ENCODE data around the gene PCAT6. TPM values are rescaled to one million over a fixed set of nuclear protein-coding genes. Genes with fewer than 3 reads are reported as not detected.
"Not testable (repeated sequence)": the region's sequence is repeated elsewhere in the genome, so short reads cannot be mapped to it uniquely, and the experiment has no call there.

The PCAT6 gene
- total RNA-seq: 0.26 and 0.28 TPM in 2 replicates

DNA sequence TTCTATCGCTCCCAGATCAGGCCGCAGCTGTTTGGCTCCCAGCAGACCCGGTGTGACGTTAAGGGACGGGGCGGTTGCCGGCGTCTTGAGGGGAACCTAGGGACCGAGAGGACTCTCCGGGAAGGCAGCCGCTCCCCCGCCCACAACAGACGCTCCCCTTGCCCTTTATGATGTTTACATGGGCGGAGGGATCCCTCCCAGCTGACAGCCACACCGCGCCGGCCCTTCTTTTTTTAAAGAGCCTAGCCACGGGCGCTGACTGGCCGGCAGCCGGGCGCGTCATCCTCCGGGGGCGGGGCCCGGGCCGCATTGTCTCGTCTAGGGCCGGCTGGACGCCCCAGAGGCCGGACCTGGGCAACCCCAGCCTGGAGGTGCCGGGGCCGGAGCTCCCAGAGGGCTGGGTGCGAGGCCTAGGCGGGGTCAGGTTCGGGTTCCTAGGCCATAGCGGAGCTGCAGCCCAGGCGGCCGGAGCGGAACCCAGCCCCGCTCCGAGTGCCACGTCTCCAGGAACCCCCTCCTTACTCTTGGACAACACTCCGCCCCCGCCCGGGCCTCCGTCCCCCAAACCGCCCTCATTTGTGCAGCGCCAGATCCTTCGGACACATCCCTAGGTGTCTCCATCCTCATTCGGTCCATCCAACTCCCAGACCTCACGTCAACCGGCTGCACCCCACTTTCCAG is at the start of gene PCAT6:
Gene PCAT6 (plus strand): TSS at position 340 of the 681 bp plus-strand sequence.
- peak; percentile 85 for DNase-seq (ENCODE audit: low read depth, low spot score)

DNA sequence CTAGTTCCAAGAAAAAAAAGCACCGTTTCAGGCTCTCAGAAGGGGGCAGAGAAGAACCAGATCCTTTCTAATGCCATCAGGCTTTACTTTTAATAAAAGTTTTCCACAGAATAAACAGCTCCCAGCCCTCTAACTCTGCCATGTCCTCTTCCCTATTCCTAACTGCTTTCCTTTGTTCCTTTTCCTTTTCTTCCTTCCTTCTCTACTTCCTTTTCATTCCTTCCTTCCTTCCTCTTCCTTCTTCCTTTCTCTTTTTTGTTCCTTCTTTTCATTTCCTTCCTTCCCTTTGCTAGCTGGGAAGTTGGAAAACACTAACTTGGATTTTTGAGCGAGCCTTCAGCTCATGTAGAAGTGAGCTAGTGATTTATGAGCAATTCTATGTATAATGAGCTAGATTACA is 48.7 kb upstream of the PCAT6 start:
- DNase-seq (ENCODE audit: low read depth, low spot score): no peak

DNA sequence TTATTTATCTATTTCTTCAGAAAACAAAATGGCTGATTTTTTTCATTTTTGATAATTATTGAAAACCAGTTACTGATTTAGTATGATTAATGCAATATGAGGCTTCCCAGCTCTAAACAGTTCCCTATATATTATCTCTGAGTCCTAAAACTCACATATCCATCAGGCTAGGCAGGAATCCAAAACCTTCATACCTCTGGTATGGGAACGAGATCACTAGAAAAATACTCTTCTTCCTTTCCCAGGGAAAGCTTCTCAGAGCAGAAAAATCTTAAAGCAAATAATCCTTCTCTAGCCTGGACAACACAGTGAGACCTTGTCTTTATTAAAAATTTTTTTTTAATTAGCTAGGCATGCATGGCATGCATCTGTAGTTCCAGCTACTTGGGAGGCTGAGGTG is 45.0 kb upstream of the PCAT6 start:
- DNase-seq (ENCODE audit: low read depth, low spot score): no peak

DNA sequence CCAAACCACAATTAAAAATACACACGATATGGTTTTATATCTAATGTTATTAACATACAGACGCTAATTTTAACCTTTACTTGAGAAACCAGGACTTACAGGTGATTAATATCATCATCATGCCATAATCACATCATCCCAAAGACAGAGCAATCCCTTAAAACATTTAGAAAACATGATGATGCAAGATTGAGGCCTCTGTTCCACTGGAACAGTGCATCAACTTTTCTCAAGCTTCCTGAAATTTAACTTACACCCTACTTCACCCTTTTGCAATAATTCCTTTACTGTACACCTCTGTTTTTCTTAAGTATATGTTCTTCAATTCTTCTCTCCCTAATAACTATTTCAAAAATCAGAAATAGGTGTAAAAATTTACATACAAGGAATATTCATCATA is 40.6 kb upstream of the PCAT6 start:
- DNase-seq (ENCODE audit: low read depth, low spot score): no peak

DNA sequence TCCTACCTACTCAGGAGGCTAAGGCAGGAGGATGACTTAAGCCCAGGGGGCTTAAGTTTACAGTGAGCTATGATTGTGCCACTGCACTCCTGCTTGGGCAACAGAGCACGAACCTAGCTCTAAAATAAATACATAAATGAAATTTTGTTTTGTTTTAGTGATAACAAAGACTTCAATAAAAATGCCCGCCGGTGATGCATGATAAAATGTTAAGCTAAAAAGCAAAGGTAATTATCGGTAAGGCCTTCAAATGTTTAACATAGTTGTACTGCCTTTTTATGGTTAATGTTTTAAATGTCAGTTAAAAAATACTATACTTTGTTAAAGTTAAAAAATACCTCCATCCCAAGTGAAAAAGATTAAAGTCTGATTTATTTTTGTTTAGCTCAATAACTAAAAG is 29.6 kb upstream of the PCAT6 start:
- no peak for DNase-seq (ENCODE audit: low read depth, low spot score)

DNA sequence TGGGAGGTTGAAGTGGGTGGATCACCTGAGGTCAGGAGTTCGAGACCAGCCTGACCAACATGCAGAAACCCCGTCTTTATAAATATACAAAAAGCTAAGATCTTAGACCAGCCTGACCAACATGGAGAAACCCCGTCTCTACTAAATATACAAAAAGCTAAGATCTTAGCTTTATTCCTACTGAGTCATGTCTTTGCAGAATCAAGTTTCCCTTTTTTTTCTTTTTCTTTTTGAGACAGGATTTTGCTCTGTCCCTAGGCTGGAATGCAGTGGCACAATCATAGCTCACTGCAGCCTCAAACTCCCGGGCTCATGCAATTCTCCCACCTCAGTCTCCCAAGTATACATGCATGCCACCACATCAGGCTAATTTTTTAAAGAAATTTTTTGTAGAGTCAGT is 23.9 kb upstream of the PCAT6 start:
- DNase-seq (ENCODE audit: low read depth, low spot score): no peak

DNA sequence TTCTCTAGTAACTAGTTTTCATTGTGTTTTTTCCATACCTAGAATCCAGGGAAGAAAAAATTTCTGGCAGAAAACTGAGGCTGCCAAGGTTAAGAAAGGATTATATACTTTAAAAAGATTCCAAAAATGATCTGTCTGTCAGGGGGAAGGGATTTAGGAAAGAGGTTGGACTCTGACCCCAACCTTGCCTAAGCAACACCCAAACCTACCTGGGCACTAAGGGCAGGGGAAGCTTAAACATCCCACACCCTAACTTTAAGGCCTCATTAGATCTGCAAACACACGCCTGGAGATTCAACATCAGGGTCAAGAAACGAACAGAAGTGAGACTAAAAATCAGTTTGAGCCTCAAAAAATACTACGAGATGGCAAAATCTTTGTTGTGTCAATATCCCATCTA is 22.0 kb upstream of the PCAT6 start:
- no peak for DNase-seq (ENCODE audit: low read depth, low spot score)

DNA sequence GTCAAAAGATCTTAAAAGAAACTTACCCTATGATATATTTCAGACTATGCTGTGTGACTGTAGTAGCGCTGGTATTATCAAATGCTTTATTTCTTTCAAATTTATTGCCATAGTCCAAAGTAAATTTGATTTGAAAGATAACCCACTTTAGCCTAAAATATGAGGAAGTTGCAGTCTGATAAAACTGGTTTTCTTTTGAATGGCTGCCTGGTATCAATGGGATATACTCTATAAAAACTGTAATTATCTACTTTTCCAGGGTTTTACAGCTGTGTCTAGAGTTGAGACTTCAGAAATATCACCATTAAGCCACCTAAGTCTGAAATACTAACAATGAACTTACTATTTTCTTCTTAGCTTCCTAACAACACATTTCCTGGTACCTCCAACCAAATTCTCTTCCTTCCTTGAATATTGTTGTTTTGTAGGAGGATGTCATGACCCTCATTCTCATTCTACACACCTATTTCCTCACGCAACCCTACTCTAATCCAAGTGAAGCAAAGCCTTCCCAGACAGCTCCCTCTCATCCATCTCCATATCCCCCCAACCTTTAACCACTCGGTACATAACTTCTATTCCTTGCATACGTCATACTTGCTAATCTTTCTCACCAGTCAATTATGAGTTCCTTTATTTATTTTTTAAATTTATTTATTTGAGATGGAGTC is 19.5 kb upstream of the PCAT6 start:
- no peak for DNase-seq (ENCODE audit: low read depth, low spot score)

DNA sequence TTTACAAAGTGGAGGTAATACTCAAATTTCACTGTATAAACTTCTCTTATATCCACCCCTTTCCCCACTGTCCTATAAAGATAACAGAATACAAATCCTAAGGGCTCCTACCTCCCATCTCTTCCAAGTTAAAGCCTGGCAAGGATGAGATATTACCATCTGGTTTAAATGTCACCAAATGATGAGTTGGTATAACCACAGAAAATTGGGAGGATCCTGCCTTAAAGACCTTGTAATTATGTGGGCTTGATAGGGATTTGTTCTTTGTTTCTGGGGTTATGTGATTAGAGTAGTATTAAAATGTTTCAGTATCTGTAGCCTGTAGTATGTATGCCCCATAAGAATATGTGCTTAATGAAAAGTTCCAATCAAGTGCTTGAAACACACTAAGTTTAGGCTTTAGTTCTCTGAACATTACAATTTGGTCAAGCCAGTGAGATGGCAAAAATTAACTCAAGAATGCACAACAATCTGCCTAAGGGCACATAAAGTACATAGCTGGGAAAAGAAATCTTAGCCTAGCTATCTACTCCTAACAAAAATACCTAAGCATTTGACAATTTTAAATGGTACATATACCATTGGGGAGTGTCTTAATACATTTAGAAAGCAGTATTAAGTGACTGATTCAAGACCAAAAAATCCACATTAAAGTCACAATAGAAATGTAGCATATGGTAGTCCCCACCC is 16.6 kb upstream of the PCAT6 start:
- DNase-seq (ENCODE audit: low read depth, low spot score): no peak

DNA sequence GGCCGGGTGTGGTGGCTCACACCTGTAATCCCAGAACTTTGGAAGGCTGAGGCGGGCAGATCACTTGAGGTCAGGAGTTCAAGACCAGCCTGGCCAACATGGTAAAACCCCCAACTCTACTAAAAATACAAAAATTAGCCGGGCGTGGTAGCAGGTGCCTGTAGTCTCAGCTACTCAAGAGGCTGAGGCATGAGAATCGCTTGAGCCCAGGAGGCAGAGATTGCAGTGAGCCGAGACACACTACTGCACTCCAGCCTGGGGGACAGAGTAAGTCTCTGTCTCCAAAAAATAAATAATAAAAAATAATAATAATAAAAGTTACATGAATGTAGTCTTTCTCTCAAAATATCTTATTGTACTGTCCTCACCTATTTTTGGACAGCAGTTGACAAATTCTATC is 15.8 kb upstream of the PCAT6 start:
- not testable (repeated sequence) for DNase-seq (ENCODE audit: low read depth, low spot score)

DNA sequence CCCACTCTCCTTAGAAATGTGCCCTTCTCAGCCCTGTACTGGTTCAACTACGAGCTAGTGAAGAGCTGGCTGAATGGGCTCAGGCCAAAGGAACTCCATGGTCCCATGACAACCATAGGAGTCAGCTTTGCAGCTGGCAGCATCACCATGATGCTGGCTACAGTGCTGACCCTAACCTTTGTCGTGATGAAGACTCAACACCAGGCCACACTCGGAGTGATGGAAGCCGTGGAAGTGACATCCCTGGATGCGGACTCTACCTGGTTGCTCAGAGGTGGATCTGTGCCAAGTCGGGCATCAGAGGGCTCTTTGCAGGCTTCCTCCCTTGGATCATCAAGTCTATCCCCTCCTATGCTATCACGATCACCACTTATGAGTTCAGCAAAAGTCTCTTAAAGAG is 14.1 kb upstream of the PCAT6 start:
- no peak for DNase-seq (ENCODE audit: low read depth, low spot score)

DNA sequence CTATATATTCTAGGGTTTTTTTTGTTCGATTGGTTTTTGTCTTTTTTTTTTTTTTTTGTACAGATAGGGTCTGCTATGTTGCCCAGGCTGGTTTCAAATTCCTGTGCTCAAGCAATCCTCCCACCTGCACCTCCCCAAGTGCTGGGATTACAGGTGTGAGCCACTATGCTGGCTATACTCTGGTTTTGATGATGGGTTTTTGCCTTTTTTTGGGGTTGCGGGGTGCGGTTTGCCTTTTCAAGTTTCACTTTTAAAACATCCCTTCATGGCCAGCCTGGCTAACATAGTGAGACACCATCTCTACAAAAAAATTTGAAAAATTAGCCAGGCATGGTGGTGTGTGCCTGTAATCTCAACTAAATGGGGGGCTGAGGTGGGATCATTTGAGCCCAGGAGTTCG is 12.5 kb upstream of the PCAT6 start:
- DNase-seq (ENCODE audit: low read depth, low spot score): no peak

DNA sequence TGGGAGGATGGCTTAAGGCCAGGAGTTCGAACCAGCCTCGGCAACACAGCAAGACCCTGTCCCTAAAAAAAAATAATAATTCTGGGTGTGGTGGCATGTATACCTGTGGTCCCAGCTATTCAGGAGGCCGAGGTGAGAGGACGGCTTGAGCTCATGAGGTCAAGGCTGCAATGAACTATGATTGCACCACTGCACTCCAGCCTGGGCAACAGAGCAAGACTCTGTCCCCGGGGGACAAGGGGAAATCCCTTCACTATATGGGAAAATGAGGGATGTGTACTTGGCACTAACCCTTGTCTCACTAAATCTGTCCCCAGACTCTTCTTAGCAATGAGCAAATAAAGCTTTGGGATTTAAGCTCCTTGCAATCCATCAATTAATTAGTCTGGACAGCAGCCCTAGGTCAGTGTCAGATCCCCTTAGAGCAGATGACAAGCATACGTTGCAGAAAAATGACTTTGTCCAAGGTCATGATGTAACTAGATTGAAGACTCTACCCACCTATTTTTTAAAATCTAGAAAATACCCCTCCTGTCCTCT is 11.9 kb upstream of the PCAT6 start:
- DNase-seq (ENCODE audit: low read depth, low spot score): no peak

DNA sequence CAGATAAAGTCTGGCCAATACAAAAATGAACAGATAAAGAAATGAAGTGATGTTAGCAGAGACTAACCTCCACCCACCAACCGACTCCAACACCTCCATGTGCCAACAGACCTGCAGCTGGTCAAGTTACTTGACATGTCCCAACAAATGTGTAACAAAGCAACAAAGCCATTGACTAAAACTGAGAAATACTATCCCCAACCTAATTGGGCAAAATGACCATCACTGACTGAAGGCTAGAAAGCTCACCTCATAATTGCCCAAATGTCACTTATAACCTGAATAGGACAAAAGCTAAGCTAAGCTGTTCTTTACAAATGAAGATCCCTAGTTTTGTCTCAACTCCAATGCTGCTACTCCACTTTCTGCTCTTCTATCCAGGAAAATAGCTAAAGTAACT is 10.0 kb upstream of the PCAT6 start:
- DNase-seq (ENCODE audit: low read depth, low spot score): no peak

DNA sequence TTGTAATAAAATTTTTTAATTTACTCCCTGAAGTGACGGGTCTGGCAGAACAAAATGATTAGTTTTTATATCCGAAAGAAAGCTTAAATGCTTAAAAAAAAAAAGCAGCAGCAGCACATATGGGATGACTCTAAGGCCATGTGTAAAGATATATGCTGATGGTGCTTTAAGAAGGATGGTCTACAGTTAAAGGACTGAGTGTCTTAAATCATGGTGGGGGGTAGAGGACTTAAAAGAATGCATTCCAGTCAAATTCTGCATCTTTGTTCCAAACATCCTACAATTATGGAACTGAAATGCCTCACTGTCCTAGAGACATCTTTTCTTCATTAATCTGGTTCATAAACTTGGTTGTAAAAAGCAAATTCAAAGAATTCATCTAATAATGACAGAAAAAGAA is 9.6 kb upstream of the PCAT6 start:
- no peak for DNase-seq (ENCODE audit: low read depth, low spot score)

DNA sequence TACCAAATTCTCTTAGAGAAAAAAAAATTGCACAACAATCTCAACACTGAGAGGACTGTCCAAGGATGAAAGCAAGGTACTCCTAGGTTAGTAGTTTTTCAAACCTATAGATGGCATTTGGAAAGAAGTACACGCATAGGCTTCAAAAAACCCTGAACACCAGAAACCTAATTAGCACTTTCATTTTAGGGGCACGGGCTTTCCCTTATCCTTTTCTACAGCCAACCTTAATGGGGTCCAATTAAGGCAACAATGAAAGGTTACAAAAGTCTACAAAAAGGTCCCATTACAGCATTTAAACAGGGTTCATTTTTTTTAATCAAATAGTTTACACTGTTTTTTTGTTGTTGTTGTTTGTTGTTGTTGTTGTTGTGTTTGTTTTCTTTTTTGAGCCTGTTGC is 8.7 kb upstream of the PCAT6 start:
- DNase-seq (ENCODE audit: low read depth, low spot score): no peak

DNA sequence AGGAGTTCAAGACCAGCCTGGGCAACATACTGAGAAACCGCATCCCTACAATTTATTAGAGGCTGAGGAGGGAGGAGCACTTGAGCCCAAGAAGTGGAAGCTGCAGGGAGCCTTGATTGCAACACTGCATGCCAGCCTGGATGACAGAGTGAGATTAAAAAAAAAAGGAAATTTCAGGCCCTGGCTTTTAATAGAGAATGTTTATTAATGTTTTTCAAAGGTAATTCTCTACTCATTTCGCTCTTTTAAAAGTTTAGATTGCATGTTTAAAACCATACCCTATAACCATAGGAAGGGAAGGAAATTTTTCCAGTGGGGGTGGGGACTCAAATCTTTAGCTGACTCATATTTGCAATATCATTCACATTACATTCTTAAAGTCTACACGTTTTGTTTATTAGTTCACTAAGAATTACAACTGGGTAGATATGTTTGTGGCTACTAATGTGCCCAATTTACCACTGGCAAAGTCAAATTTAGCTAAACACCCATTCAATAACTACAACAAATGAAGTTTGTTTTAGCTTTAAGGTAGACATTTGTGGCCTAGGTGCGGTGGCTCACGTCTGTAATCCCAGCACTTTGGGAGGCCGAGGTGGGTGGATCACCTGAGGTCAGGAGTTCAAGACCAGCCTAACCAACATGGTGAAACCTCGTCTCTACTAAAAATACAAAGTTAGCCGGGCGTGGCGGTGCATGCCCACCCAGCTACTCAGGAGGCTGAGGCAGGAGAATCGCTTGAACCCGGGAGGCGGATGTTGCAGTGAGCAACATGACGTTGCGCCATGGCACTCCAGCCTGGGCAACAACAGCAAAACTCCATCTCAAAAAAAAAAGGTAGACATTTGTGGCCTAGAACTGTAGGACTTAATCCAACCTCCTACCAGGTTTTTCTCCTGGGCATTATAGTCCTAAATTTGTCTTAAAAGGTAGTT is 7.5 kb upstream of the PCAT6 start:
- no peak for DNase-seq (ENCODE audit: low read depth, low spot score)

DNA sequence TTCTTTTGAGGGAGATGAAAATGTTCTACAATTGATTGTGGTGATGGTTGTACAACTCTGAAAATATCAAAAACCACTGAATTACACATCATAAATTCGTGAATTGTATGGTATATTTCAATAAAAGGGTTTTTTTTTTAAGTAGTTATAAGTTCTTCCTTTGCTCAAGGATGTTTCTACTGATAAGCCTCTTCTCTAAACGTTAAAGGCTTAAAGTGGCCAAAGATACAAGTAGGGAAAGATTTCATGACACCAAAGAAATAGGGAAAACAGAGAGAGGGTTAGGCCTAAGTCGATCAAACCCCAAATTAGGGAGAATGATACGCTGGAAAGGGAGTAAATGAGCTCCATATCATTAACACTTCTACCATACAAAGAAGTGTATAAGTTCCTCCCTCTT is 6.6 kb upstream of the PCAT6 start:
- DNase-seq (ENCODE audit: low read depth, low spot score): no peak

DNA sequence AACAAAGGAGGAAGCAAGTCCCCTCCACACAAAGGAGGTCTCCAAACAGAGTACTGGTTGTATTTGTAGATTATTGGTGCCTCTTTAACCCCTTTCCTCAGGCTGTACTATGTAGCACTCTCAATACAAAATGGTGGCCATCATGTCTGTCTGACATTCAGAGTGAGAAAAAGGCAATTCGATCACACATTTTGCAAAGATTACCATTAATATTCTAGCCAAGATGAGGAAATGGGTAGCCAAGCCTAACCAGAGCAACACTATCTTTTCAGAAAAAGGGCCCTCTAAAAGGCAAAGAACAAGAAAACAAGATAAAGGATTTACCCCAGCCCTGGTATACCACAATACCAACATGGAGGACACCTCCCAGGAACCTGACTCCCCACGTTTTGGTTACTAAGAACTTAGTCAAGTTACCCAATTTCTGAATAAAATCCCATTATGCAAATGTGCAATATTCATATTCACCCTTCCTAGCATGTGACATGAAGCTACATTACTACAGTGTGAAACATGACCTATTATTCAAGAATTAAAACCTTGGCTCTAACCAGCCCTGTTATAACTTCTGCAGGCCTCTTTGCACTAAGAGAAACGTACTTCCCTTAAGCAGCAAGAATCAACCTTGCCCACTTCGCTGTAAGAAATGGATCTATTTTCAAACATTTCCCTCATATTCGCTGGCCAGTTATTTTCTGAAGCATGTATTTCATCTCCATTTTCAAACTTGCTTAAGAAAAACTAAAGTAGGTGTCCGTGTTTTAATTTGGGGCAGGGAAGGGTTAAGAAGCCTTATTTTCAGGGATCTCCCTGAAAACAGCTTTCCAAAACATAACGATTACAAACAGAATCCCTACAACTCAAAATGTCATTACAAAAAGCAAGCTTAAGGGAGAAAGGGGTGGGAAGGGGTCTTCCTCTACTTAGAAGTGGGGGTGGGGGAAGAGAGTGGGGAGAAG is 4.6 kb upstream of the PCAT6 start:
- no peak for DNase-seq (ENCODE audit: low read depth, low spot score)

DNA sequence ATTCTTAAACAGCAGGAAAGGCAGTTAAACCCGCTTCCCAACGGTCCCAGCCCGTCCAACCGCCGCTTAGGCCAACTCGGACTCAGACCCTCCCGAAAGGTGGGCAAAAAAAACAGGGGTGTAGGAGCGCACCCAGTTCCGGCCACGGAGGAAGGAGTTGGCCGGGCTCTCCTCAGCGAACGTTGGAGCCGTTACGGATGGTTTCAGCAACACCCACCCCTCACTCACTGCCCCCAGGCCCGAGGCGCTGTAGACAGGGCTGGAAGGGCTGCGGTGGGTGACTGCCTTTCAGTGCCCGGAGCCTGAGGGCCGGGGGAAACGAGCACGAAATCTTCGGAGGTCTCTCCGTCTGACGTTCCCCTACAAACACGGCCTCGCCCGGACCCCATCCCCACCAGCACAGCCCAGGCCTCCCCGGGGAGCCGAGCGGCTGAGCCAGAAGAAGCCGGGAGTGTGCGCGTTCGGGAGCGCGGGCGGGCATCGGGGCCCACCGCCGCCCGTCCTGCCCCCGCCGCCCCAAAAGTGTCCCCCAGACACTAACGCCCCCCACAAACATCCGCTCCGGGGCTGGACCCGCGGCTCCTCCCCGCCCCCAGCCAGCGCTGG is 3.8 kb upstream of the PCAT6 start:
- no peak for DNase-seq (ENCODE audit: low read depth, low spot score)
